Neural cell (in vitro differentiated cells): Measurements from ENCODE around the gene SSX2IP. TPM values are rescaled to one million over a fixed set of nuclear protein-coding genes. Genes with fewer than 3 reads are reported as not detected.

Experiments used
- H2AFZ ChIP-seq: fragments of 200-600, 300-800 bp; sonication (generic), shearing (Covaris generic); 2 replicates; pipeline ENCODE4 v1.6.0; 2014; ENCODE audit warnings: low read depth, mild to moderate bottlenecking, antibody characterized with exemption, low read length, moderate library complexity
- H3F3A ChIP-seq: fragments of 200-600 bp; shearing (Covaris generic); 2 replicates; pipeline ENCODE4 v1.6.1; 2016; ENCODE audit warnings: mild to moderate bottlenecking, moderate library complexity, mixed read lengths, antibody characterized with exemption, low read length; ENCODE audit not compliant: insufficient read depth, poor library complexity, severe bottlenecking
- H3K27ac ChIP-seq: fragments of 200-600, 300-800 bp; sonication (generic), shearing (Covaris generic); 2 replicates; pipeline ENCODE4 v1.5.1; 2014; ENCODE audit warnings: mild to moderate bottlenecking, low read length, moderate library complexity
- H3K27me3 ChIP-seq: fragments of 300-800, 200-600 bp; sonication (generic), shearing (Covaris generic); 2 replicates; pipeline ENCODE4 v1.6.0; 2014; ENCODE audit warnings: mild to moderate bottlenecking, low read depth, low read length, moderate library complexity; ENCODE audit not compliant: insufficient read depth
- H3K36me3 ChIP-seq: fragments of 300-800, 200-600 bp; sonication (generic), shearing (Covaris generic); 2 replicates; pipeline ENCODE4 v1.5.1; 2014; ENCODE audit warnings: mild to moderate bottlenecking, antibody characterized with exemption, low read length, moderate library complexity; ENCODE audit not compliant: insufficient read depth
- H3K4me2 ChIP-seq: fragments of 300-800, 200-600 bp; sonication (generic), shearing (Covaris generic); 2 replicates; pipeline ENCODE4 v1.6.0; 2014; ENCODE audit warnings: mild to moderate bottlenecking, low read length
- H3K4me3 ChIP-seq: fragments of 300-800, 200-600 bp; sonication (generic), shearing (Covaris generic); 2 replicates; pipeline ENCODE4 v1.5.1; 2014; ENCODE audit warnings: mild to moderate bottlenecking, low read length, moderate library complexity
- H3K79me2 ChIP-seq: fragments of 200-600 bp; shearing (Covaris generic); replicated peaks from 2 replicates; pipeline ENCODE4 v1.6.0; 2014; ENCODE audit warnings: mild to moderate bottlenecking, low read length, moderate library complexity; ENCODE audit not compliant: insufficient read depth
- H3K9ac ChIP-seq: fragments of 300-800, 200-600 bp; sonication (generic), shearing (Covaris generic); 2 replicates; pipeline ENCODE4 v1.6.1; 2016; ENCODE audit warnings: mild to moderate bottlenecking, low read length, mixed read lengths
- H3K9me2 ChIP-seq: fragments of 200-600 bp; shearing (Covaris generic); 2 replicates; pipeline ENCODE4 v1.6.1; 2016; ENCODE audit warnings: mild to moderate bottlenecking, low read length, mixed read lengths; ENCODE audit not compliant: insufficient read depth
- H3K9me3 ChIP-seq: fragments of 200-600, 300-800 bp; sonication (generic), shearing (Covaris generic); 2 replicates; pipeline ENCODE4 v1.6.1; 2016; ENCODE audit warnings: mild to moderate bottlenecking, mixed run types, low read length, moderate library complexity, mixed read lengths
- H4K20me1 ChIP-seq: fragments of 200-600 bp; shearing (Covaris generic); 2 replicates; pipeline ENCODE4 v1.6.1; 2016; ENCODE audit warnings: mild to moderate bottlenecking, mixed run types; ENCODE audit not compliant: insufficient read depth
- EP300 ChIP-seq: fragments of 450-650 bp; conservative IDR thresholded peaks from 2 replicates; pipeline ENCODE4 v1.6.1; 2014; ENCODE audit warnings: antibody characterized with exemption, mild to moderate bottlenecking, moderate library complexity; ENCODE audit not compliant: poor library complexity, severe bottlenecking
- EZH2 ChIP-seq: fragments of 200-600, 300-800 bp; shearing (Covaris generic), sonication (generic); IDR thresholded peaks from 2 replicates; pipeline ENCODE4 v1.6.1; 2014; ENCODE audit warnings: antibody characterized with exemption, low read length, borderline replicate concordance, mild to moderate bottlenecking; ENCODE audit not compliant: insufficient read depth, poor library complexity, severe bottlenecking
- MXI1 ChIP-seq: fragments of 450-650 bp; conservative IDR thresholded peaks from 2 replicates; pipeline ENCODE4 v1.6.1; 2014; ENCODE audit warnings: antibody characterized with exemption, mild to moderate bottlenecking; ENCODE audit not compliant: poor library complexity, severe bottlenecking
- POLR2AphosphoS5 ChIP-seq: IDR thresholded peaks from 2 replicates; pipeline ENCODE4 v1.6.1; 2012
- RAD21 ChIP-seq: fragments of 450-650 bp; conservative IDR thresholded peaks from 2 replicates; pipeline ENCODE4 v1.6.1; 2014; ENCODE audit warnings: antibody characterized with exemption, mild to moderate bottlenecking, moderate library complexity
- SMC3 ChIP-seq: fragments of 450-650 bp; conservative IDR thresholded peaks from 2 replicates; pipeline ENCODE4 v1.6.1; 2014; ENCODE audit warnings: antibody characterized with exemption, mild to moderate bottlenecking, moderate library complexity; ENCODE audit not compliant: poor library complexity
- TAF1 ChIP-seq: IDR thresholded peaks from 2 replicates; pipeline ENCODE4 v1.6.1; 2012; ENCODE audit warnings: low read depth
- polyA plus RNA-seq: library from polyadenylated mRNA; depleted of rRNA; stranded (reverse); fragments of >200 nt; gene quantifications from 2 replicates; pipeline ENCODE4 v1.2.3, GENCODE V29; 2014
- TF ChIP-seq, protein P1 (sequence below): IDR thresholded peaks from 2 replicates; pipeline ENCODE4 v1.6.1; 2012; ENCODE audit warnings: borderline replicate concordance
- TF ChIP-seq, protein P2 (sequence below): fragments of 450-650 bp; IDR thresholded peaks from 2 replicates; pipeline ENCODE4 v1.5.1; 2014; ENCODE audit warnings: antibody characterized with exemption, mild to moderate bottlenecking, moderate library complexity; ENCODE audit not compliant: poor library complexity, severe bottlenecking

SSX2IP gene
- polyA plus RNA-seq, 1 donor from 2014 or later, result 21.7 TPM

DNA sequence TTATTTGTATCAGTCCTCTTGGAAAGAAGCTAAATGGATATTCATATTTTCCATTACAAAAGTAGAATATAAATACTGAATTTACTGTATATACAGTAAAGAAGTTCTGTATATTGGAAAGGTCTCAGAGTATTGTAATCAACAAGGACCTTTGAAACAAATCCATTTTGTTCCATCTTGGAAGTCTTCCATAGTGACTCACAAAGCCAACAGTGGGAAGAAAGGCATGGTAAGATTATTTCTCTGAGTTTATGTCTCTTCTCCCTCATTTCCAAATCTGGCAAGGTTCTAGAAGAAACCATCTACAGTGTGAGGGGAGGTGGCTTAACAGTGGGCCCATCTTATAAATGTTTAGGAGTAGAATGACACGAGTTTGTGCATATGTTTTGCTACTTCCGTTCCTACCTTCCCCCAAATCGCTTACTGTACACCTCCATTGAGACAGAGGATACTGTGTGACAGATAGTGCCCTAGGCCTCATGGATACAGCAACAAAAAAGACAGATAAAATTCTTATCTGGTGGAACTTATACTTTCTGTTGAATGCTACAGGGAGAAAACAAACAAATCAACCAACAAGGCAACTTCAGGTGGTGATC lies 22.1 kb upstream of the SSX2IP start:
- H3K9ac ChIP-seq, result no peak overlapping the region
- no peak overlapping the region for H3K27ac ChIP-seq
- H3K36me3 ChIP-seq, result no peaks in the 10 kb centered on the region
- TF ChIP-seq EZH2, result no peak
- TF ChIP-seq, protein P1, sequence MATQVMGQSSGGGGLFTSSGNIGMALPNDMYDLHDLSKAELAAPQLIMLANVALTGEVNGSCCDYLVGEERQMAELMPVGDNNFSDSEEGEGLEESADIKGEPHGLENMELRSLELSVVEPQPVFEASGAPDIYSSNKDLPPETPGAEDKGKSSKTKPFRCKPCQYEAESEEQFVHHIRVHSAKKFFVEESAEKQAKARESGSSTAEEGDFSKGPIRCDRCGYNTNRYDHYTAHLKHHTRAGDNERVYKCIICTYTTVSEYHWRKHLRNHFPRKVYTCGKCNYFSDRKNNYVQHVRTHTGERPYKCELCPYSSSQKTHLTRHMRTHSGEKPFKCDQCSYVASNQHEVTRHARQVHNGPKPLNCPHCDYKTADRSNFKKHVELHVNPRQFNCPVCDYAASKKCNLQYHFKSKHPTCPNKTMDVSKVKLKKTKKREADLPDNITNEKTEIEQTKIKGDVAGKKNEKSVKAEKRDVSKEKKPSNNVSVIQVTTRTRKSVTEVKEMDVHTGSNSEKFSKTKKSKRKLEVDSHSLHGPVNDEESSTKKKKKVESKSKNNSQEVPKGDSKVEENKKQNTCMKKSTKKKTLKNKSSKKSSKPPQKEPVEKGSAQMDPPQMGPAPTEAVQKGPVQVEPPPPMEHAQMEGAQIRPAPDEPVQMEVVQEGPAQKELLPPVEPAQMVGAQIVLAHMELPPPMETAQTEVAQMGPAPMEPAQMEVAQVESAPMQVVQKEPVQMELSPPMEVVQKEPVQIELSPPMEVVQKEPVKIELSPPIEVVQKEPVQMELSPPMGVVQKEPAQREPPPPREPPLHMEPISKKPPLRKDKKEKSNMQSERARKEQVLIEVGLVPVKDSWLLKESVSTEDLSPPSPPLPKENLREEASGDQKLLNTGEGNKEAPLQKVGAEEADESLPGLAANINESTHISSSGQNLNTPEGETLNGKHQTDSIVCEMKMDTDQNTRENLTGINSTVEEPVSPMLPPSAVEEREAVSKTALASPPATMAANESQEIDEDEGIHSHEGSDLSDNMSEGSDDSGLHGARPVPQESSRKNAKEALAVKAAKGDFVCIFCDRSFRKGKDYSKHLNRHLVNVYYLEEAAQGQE, result no peak
- no peak for TF ChIP-seq EP300
- TF ChIP-seq MXI1, result no peak
- H3K9me3 ChIP-seq, result no peaks in the 10 kb centered on the region
- no peaks in the 10 kb centered on the region for H3K79me2 ChIP-seq
- no peaks in the 10 kb centered on the region for H3K27me3 ChIP-seq
- no peaks in the 10 kb centered on the region for H4K20me1 ChIP-seq
- H3K9me2 ChIP-seq, result no peaks in the 10 kb centered on the region
- no peak overlapping the region for H3K4me2 ChIP-seq
- no peak overlapping the region for H2AFZ ChIP-seq
- no peak overlapping the region for H3K4me3 ChIP-seq
- H3F3A ChIP-seq, result no peaks in the 10 kb centered on the region

DNA sequence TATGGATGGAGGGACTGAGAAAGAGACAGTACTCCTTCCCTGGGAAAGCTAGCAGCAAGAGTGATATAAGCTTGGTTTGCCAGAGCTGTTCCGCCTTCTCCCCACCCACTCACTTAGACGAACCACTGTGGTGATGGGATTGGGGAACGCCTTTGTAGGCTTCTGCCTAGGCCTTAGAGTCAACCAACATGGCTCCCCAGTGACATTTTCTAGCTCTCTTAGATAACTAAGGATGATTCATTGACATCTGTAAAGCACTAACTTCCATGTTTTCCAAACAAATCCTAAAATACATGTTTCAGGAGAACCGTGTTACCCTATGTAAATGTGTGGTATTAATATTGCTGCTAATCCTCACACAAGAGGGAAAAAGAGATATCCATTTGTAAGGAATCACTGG lies 21.6 kb upstream of the SSX2IP start:
- H3K9ac ChIP-seq, result no peak overlapping the region
- H2AFZ ChIP-seq, result no peak overlapping the region
- H3K79me2 ChIP-seq, result no peaks in the 10 kb centered on the region
- H3K36me3 ChIP-seq, result no peaks in the 10 kb centered on the region
- TF ChIP-seq EP300 (no peak), POLR2AphosphoS5 (no peak), SMC3 (no peak), RAD21 (no peak), TAF1 (no peak), MXI1 (no peak), EZH2 (no peak)
- TF ChIP-seq, protein P1, result no peak
- TF ChIP-seq, protein P2, sequence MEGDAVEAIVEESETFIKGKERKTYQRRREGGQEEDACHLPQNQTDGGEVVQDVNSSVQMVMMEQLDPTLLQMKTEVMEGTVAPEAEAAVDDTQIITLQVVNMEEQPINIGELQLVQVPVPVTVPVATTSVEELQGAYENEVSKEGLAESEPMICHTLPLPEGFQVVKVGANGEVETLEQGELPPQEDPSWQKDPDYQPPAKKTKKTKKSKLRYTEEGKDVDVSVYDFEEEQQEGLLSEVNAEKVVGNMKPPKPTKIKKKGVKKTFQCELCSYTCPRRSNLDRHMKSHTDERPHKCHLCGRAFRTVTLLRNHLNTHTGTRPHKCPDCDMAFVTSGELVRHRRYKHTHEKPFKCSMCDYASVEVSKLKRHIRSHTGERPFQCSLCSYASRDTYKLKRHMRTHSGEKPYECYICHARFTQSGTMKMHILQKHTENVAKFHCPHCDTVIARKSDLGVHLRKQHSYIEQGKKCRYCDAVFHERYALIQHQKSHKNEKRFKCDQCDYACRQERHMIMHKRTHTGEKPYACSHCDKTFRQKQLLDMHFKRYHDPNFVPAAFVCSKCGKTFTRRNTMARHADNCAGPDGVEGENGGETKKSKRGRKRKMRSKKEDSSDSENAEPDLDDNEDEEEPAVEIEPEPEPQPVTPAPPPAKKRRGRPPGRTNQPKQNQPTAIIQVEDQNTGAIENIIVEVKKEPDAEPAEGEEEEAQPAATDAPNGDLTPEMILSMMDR, result no peak
- H3K27ac ChIP-seq, result no peak overlapping the region
- H3F3A ChIP-seq, result no peaks in the 10 kb centered on the region
- H3K4me2 ChIP-seq, result no peak overlapping the region
- H3K27me3 ChIP-seq, result no peaks in the 10 kb centered on the region
- H3K4me3 ChIP-seq, result no peak overlapping the region
- H4K20me1 ChIP-seq, result no peaks in the 10 kb centered on the region
- H3K9me2 ChIP-seq, result no peaks in the 10 kb centered on the region
- H3K9me3 ChIP-seq, result no peaks in the 10 kb centered on the region
